Large intestine (tissue), 3 donors: ENCODE measurements around the gene SLC15A3. TPM values are rescaled to one million over a fixed set of nuclear protein-coding genes. Genes with fewer than 3 reads are reported as not detected.

Source experiments
- DNase-seq, 2 donors: peaks; one replicate each; pipeline versions ENCODE4 v3.0.0 to v3.0.0-alpha.2; 2013
- H3K27ac ChIP-seq: one replicate; pipeline ENCODE4 v1.5.1; 2013; ENCODE audit warnings: low read length
- H3K27me3 ChIP-seq: 2 replicates; pipeline ENCODE4 v1.6.1; 2013; ENCODE audit warnings: low read length; ENCODE audit not compliant: control insufficient read depth, insufficient read depth
- H3K36me3 ChIP-seq: 2 replicates; pipeline ENCODE4 v1.6.1; 2013; ENCODE audit warnings: low read length; ENCODE audit not compliant: control insufficient read depth, insufficient read depth
- H3K4me1 ChIP-seq: one replicate; pipeline ENCODE4 v1.6.1; 2013; ENCODE audit warnings: low read length; ENCODE audit not compliant: control insufficient read depth, insufficient read depth
- H3K4me3 ChIP-seq: one replicate; pipeline ENCODE4 v1.5.1; 2013; ENCODE audit warnings: low read length
- H3K9me3 ChIP-seq: one replicate; pipeline ENCODE4 v1.6.1; 2013; ENCODE audit warnings: mild to moderate bottlenecking, low read depth, low read length, moderate library complexity; ENCODE audit not compliant: control insufficient read depth
- WGBS: methylation state at CpG from one replicate; pipeline ENCODE4 v1.1.5; 2013; ENCODE audit warnings: low lambda C conversion rate; ENCODE audit not compliant: insufficient coverage; 5-methylcytosine and 5-hydroxymethylcytosine counted together
- polyA plus RNA-seq: library from polyadenylated mRNA; unstranded; fragments of 120-200 nt; gene quantifications from one replicate; pipeline ENCODE4 v1.2.1, GENCODE V29; 2013

Gene SLC15A3
- polyA plus RNA-seq, 1 donor, result 19.8 TPM

GRCh38 chr11:60923326-60923725 is 28.6 kb downstream of the SLC15A3 start:
- Histone ChIP-seq H3K27ac (no peak overlapping the region), H3K4me3 (no peak overlapping the region), H3K9me3 (no peaks in the 10 kb centered on the region), H3K36me3 (peaks cover 32% of the 10 kb centered on the region), H3K4me1 (peaks cover 11% of the 10 kb centered on the region), H3K27me3 (peaks cover 9% of the 10 kb centered on the region)
- DNase-seq, result no peak
- 100% methylated on average over 1 of the region's 5 CpGs for WGBS

DNA sequence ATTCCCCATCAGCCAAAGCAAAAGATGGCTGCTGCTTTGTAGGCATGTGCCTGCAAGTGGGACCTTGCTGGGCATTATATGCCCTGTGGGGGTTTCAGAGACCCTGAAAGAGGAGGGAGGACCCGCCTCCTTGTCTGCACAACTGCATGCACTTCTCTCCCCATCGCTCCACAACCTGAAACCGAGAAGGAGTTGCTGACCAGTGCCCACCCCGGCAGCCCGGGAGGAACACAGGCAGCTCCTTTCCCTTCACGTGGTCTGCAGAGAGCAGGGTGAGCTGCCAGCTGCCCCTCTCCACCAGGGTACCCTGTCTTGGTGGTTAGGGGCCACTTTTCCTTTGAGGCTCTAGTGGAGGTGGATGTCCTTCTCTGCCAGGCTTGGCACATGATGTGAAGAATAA is 29.1 kb downstream of the SLC15A3 start:
- Histone ChIP-seq H3K27me3 (peaks cover 9% of the 10 kb centered on the region), H3K36me3 (peaks cover 32% of the 10 kb centered on the region), H3K4me1 (peaks cover 11% of the 10 kb centered on the region), H3K27ac (no peak overlapping the region), H3K4me3 (no peak overlapping the region), H3K9me3 (no peaks in the 10 kb centered on the region)
- DNase-seq, result no peak
- no CpG with 5 or more reads among the region's 6 CpGs for WGBS

GRCh38 chr11:60921777-60922335 is 30.1 kb downstream of the SLC15A3 start:
- no CpG with 5 or more reads among the region's 23 CpGs for WGBS
- Histone ChIP-seq H3K4me1 (peaks cover 11% of the 10 kb centered on the region), H3K27ac (no peak overlapping the region), H3K36me3 (peaks cover 32% of the 10 kb centered on the region), H3K27me3 (peaks cover 9% of the 10 kb centered on the region), H3K4me3 (no peak overlapping the region), H3K9me3 (no peaks in the 10 kb centered on the region)
- DNase-seq, result no peak

GRCh38 chr11:60921259-60921658 is 30.7 kb downstream of the SLC15A3 start:
- H3K9me3 ChIP-seq, result no peaks in the 10 kb centered on the region
- WGBS, result no CpG with 5 or more reads among the region's 11 CpGs
- H3K4me3 ChIP-seq, result no peak overlapping the region
- peaks cover 9% of the 10 kb centered on the region for H3K27me3 ChIP-seq
- peaks cover 35% of the 10 kb centered on the region for H3K36me3 ChIP-seq
- peaks cover 11% of the 10 kb centered on the region for H3K4me1 ChIP-seq
- no peak overlapping the region for H3K27ac ChIP-seq
- no peak for DNase-seq

GRCh38 chr11:60919956-60920355 is 32.0 kb downstream of the SLC15A3 start:
- Histone ChIP-seq H3K27ac (no peak overlapping the region), H3K27me3 (peaks cover 4% of the 10 kb centered on the region), H3K9me3 (no peaks in the 10 kb centered on the region), H3K36me3 (peaks cover 35% of the 10 kb centered on the region), H3K4me3 (no peak overlapping the region), H3K4me1 (peaks cover 17% of the 10 kb centered on the region)
- DNase-seq, result no peak
- 80% methylated on average over 1 of the region's 2 CpGs for WGBS

DNA sequence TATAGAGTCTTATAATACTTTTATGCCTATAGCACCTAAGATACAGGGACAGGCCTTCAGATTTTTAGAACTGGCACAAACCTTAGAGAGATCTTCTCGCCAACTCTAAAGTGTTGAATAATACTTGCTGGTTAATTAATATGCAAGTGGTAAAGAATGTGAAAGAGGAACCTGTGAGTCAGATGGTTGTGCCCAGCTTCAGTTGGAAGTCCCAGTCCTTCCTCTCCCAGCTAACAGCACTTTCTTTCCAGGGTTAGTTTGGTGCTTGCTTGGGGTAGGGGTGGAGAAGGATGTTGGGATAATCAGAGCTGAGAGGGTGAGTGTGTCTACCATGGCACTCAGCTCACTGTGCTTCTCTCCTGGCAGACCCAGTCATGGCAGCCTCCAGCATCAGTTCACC is 32.7 kb downstream of the SLC15A3 start:
- no peak overlapping the region for H3K4me3 ChIP-seq
- no peaks in the 10 kb centered on the region for H3K27me3 ChIP-seq
- peaks cover 19% of the 10 kb centered on the region for H3K4me1 ChIP-seq
- no CpG with 5 or more reads among the region's 1 CpG for WGBS
- H3K27ac ChIP-seq, result no peak overlapping the region
- peaks cover 35% of the 10 kb centered on the region for H3K36me3 ChIP-seq
- DNase-seq, result no peak
- no peaks in the 10 kb centered on the region for H3K9me3 ChIP-seq

DNA sequence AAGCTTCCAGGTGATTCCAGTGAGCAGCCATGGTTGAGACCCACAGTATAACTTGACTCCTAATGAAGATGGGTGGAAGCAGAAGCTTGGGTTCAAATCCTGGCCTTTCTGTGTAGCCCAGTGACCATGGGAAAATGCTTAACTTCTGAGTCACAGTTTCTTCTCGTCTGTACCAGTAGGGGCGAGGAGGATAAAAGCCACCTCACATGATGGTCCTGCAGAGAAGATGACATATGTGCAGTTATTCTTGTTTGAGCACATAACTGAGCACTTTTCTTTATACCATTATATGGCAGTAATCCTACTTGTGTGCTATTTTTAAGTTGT is 33.1 kb downstream of the SLC15A3 start:
- H3K36me3 ChIP-seq, result peaks cover 35% of the 10 kb centered on the region
- no peaks in the 10 kb centered on the region for H3K9me3 ChIP-seq
- H3K27ac ChIP-seq, result no peak overlapping the region
- H3K27me3 ChIP-seq, result no peaks in the 10 kb centered on the region
- peaks cover 16% of the 10 kb centered on the region for H3K4me1 ChIP-seq
- no peak for DNase-seq
- no CpG with 5 or more reads among the region's 2 CpGs for WGBS
- H3K4me3 ChIP-seq, result no peak overlapping the region

DNA sequence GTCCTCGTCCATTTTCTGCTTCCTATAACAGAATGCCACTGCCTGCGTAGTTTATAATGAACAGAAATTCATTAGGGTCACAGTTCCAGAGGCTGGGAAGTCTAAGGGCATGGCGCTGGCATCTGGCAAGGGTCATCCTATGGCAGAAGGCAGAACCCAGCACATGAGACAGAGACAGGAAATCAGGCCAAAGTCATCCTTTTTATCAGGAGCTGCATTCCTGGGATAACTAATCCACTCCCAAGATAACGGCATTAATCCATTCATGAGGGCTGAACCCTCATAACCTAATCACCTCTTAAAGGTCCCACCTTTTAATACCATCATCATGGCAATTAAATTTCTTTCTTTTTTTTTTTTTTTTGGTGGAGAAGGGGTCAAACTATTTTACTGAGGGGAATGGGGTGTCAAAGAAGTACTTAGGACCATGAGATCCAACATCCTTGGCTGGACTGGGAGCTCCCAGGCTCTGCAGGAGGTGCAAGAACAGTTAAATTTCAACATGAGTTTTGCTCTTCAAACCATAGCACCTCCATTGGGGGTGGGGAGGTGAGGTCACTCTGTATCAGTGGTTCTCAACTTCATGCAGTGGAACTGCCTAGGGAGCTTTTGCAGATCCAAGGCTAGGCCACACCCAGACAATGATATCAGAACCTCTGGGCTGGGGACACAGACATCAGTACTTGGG is 33.6 kb downstream of the SLC15A3 start:
- Histone ChIP-seq H3K4me3 (no peak overlapping the region), H3K27me3 (no peaks in the 10 kb centered on the region), H3K9me3 (no peaks in the 10 kb centered on the region), H3K27ac (no peak overlapping the region), H3K4me1 (peaks cover 16% of the 10 kb centered on the region), H3K36me3 (peaks cover 35% of the 10 kb centered on the region)
- 40% methylated on average over 1 of the region's 4 CpGs for WGBS
- no peak for DNase-seq

GRCh38 chr11:60917267-60917666 is 34.7 kb downstream of the SLC15A3 start:
- Histone ChIP-seq H3K4me1 (peaks cover 20% of the 10 kb centered on the region), H3K4me3 (no peak overlapping the region), H3K27ac (no peak overlapping the region), H3K9me3 (no peaks in the 10 kb centered on the region), H3K27me3 (no peaks in the 10 kb centered on the region), H3K36me3 (peaks cover 29% of the 10 kb centered on the region)
- DNase-seq, result no peak
- no CpG with 5 or more reads among the region's 1 CpG for WGBS

GRCh38 chr11:60916669-60917206 is 35.2 kb downstream of the SLC15A3 start:
- peaks cover 2% of the 10 kb centered on the region for H3K27me3 ChIP-seq
- no peaks in the 10 kb centered on the region for H3K9me3 ChIP-seq
- no peak overlapping the region for H3K4me3 ChIP-seq
- no peak overlapping the region for H3K27ac ChIP-seq
- no peak for DNase-seq
- no CpG with 5 or more reads among the region's 3 CpGs for WGBS
- H3K4me1 ChIP-seq, result peaks cover 20% of the 10 kb centered on the region
- H3K36me3 ChIP-seq, result peaks cover 23% of the 10 kb centered on the region
